ENCODE measurements around the gene ZNF439. TPM values are rescaled to one million over a fixed set of nuclear protein-coding genes. Genes with fewer than 3 reads are reported as not detected.
"Not testable (repeated sequence)": the region's sequence is repeated elsewhere in the genome, so short reads cannot be mapped to it uniquely, and the experiment has no call there.

The ZNF439 gene
- polyA plus RNA-seq, 1 donor (not counting 4 experiments of a cell fraction or from before 2014, with no cell fraction given), result 0.71 TPM

DNA sequence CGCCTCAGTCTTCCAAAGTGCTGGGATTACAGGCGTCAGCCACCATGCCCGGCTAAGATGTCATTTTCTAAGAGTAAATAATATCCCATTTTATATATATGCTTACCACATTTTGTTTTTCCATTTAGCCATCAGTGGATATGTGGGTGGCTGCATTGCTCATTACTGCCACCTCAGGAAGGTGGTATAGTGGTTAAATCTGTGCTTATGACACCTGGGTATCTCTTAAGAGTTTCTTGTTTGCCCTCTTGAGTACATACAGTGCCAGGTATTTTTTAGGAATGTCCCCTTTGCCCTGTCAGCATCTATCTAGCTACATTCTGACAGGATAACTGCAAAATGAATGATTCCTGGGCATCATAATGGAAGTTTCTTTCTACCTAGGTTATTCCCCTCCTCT, 53.7 kb downstream of the ZNF439 start:
- no peak for FAIRE-seq

DNA sequence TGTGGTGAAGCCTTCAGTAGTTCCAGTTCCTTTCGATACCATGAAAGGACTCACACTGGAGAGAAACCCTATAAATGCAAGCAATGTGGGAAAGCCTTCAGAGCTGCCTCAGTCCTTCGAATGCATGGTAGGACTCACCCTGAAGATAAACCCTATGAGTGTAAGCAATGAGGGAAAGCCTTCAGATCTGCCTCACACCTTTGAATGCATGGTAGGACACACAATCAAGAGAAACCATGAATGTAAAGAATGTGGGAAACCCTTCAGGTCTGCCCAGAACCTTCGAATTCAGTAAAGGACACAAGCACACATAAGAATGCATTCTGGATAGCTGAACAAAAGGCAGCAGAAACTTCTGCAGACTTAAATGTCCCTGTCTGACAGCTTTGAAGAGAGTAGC, 57.4 kb downstream of the ZNF439 start:
- peaks cover 6% of the 10 kb centered on the region for H3K9me3 ChIP-seq (ENCODE audit: control insufficient read depth, low read depth, low read length)
- no peaks in the 10 kb centered on the region for H3K4me1 ChIP-seq (ENCODE audit: control insufficient read depth, extremely low read depth, insufficient read depth, low read length)
- no peaks in the 10 kb centered on the region for H3K79me2 ChIP-seq (ENCODE audit: control insufficient read depth, insufficient read depth, low read length)
- no peaks in the 10 kb centered on the region for H3K27me3 ChIP-seq (ENCODE audit: control insufficient read depth, extremely low read depth, insufficient read depth, low read length)
- no peaks in the 10 kb centered on the region for H4K20me1 ChIP-seq (ENCODE audit: control insufficient read depth, extremely low read depth, insufficient read depth, low read length)
- no peak for DNase-seq (ENCODE audit: low read depth, low spot score)
- FAIRE-seq, result no peak
- dilution Hi-C loops (cut with MboI; ENCODE audit: extremely low pct_ligation_motif_present, low sequenced_read_pairs), result no loop called here
- peaks cover 0 to 3% of the 10 kb centered on the region in 2 experiments for H3K36me3 ChIP-seq (ENCODE audit: control insufficient read depth in 2 of 2, extremely low read depth in 1 of 2, insufficient read depth in 2 of 2, low read length in 2 of 2)
- H3K9me1 ChIP-seq (ENCODE audit: control insufficient read depth, extremely low read depth, insufficient read depth, low read length), result no peaks in the 10 kb centered on the region
- H3K27ac ChIP-seq (ENCODE audit: control insufficient read depth, insufficient read depth, low read length), result no peak overlapping the region
- no peak for TF ChIP-seq CTCF (optimal IDR thresholded peaks at IDR 0.05 in 1 of 3, IDR thresholded peaks at IDR 0.05 in 1 of 3, conservative IDR thresholded peaks at IDR 0.05 in 1 of 3; ENCODE audit: extremely low read depth in 1 of 3, insufficient read depth in 2 of 3, low read length in 3 of 3)
- TF ChIP-seq EZH2 (IDR thresholded peaks at IDR 0.05; ENCODE audit: low read length), result no peak
- H2AFZ ChIP-seq (ENCODE audit: control insufficient read depth, low read length), result no peak overlapping the region
- no peak overlapping the region for H3K4me2 ChIP-seq (ENCODE audit: control insufficient read depth, extremely low read depth, insufficient read depth, low read depth, low read length)
- H3K4me3 ChIP-seq (ENCODE audit: control insufficient read depth in 2 of 3, extremely low read depth in 1 of 3, insufficient read depth in 2 of 3, low read depth in 1 of 3, low read length in 3 of 3), result no peak overlapping the region
- no peak overlapping the region for H3K9ac ChIP-seq (ENCODE audit: control insufficient read depth, extremely low read depth, insufficient read depth, low read length)

More for the DNA sequence above, 53.7 kb downstream of the ZNF439 start:
- peaks cover 0 to 3% of the 10 kb centered on the region in 2 experiments for H3K36me3 ChIP-seq (ENCODE audit: control insufficient read depth in 2 of 2, extremely low read depth in 1 of 2, insufficient read depth in 2 of 2, low read length in 2 of 2)
- H3K4me2 ChIP-seq (ENCODE audit: control insufficient read depth, extremely low read depth, insufficient read depth, low read depth, low read length), result no peak overlapping the region
- peaks cover 6% of the 10 kb centered on the region for H3K9me3 ChIP-seq (ENCODE audit: control insufficient read depth, low read depth, low read length)
- dilution Hi-C loops (cut with MboI; ENCODE audit: extremely low pct_ligation_motif_present, low sequenced_read_pairs), result no loop called here
- H3K4me3 ChIP-seq (ENCODE audit: control insufficient read depth in 2 of 3, extremely low read depth in 1 of 3, insufficient read depth in 2 of 3, low read depth in 1 of 3, low read length in 3 of 3), result no peak overlapping the region
- no peak for DNase-seq (ENCODE audit: low read depth, low spot score)
- no peaks in the 10 kb centered on the region for H3K27me3 ChIP-seq (ENCODE audit: control insufficient read depth, extremely low read depth, insufficient read depth, low read length)
- H2AFZ ChIP-seq (ENCODE audit: control insufficient read depth, low read length), result no peak overlapping the region
- H3K9ac ChIP-seq (ENCODE audit: control insufficient read depth, extremely low read depth, insufficient read depth, low read length), result no peak overlapping the region
- H3K4me1 ChIP-seq (ENCODE audit: control insufficient read depth, extremely low read depth, insufficient read depth, low read length), result no peaks in the 10 kb centered on the region
- no peaks in the 10 kb centered on the region for H4K20me1 ChIP-seq (ENCODE audit: control insufficient read depth, extremely low read depth, insufficient read depth, low read length)
- no peak for TF ChIP-seq EZH2 (IDR thresholded peaks at IDR 0.05; ENCODE audit: low read length)
- no peak for TF ChIP-seq CTCF (optimal IDR thresholded peaks at IDR 0.05 in 1 of 3, IDR thresholded peaks at IDR 0.05 in 1 of 3, conservative IDR thresholded peaks at IDR 0.05 in 1 of 3; ENCODE audit: extremely low read depth in 1 of 3, insufficient read depth in 2 of 3, low read length in 3 of 3)
- H3K27ac ChIP-seq (ENCODE audit: control insufficient read depth, insufficient read depth, low read length), result no peak overlapping the region
- H3K9me1 ChIP-seq (ENCODE audit: control insufficient read depth, extremely low read depth, insufficient read depth, low read length), result no peaks in the 10 kb centered on the region
- H3K79me2 ChIP-seq (ENCODE audit: control insufficient read depth, insufficient read depth, low read length), result no peaks in the 10 kb centered on the region

GRCh38 chr19:11911937-11912336, 63.4 kb downstream of the ZNF439 start:
- H3K27ac ChIP-seq (ENCODE audit: control insufficient read depth, insufficient read depth, low read length); DNase-seq (ENCODE audit: low read depth, low spot score); H3K9me1 ChIP-seq (ENCODE audit: control insufficient read depth, extremely low read depth, insufficient read depth, low read length); H3K79me2 ChIP-seq (ENCODE audit: control insufficient read depth, insufficient read depth, low read length); H2AFZ ChIP-seq (ENCODE audit: control insufficient read depth, low read length); FAIRE-seq; H4K20me1 ChIP-seq (ENCODE audit: control insufficient read depth, extremely low read depth, insufficient read depth, low read length); H3K4me2 ChIP-seq (ENCODE audit: control insufficient read depth, extremely low read depth, insufficient read depth, low read depth, low read length); H3K27me3 ChIP-seq (ENCODE audit: control insufficient read depth, extremely low read depth, insufficient read depth, low read length); H3K9ac ChIP-seq (ENCODE audit: control insufficient read depth, extremely low read depth, insufficient read depth, low read length); H3K36me3 ChIP-seq (ENCODE audit: control insufficient read depth in 2 of 2, extremely low read depth in 1 of 2, insufficient read depth in 2 of 2, low read length in 2 of 2); H3K4me1 ChIP-seq (ENCODE audit: control insufficient read depth, extremely low read depth, insufficient read depth, low read length); H3K4me3 ChIP-seq (ENCODE audit: control insufficient read depth in 2 of 3, extremely low read depth in 1 of 3, insufficient read depth in 2 of 3, low read depth in 1 of 3, low read length in 3 of 3); H3K9me3 ChIP-seq (ENCODE audit: control insufficient read depth, low read depth, low read length); dilution Hi-C loops (cut with MboI; ENCODE audit: extremely low pct_ligation_motif_present, low sequenced_read_pairs): not testable (repeated sequence)

GRCh38 chr19:11914417-11915051, 66.0 kb downstream of the ZNF439 start:
- H3K79me2 ChIP-seq (ENCODE audit: control insufficient read depth, insufficient read depth, low read length); H3K4me1 ChIP-seq (ENCODE audit: control insufficient read depth, extremely low read depth, insufficient read depth, low read length); H3K9me1 ChIP-seq (ENCODE audit: control insufficient read depth, extremely low read depth, insufficient read depth, low read length); H3K36me3 ChIP-seq (ENCODE audit: control insufficient read depth in 2 of 2, extremely low read depth in 1 of 2, insufficient read depth in 2 of 2, low read length in 2 of 2); H3K27me3 ChIP-seq (ENCODE audit: control insufficient read depth, extremely low read depth, insufficient read depth, low read length); dilution Hi-C loops (cut with MboI; ENCODE audit: extremely low pct_ligation_motif_present, low sequenced_read_pairs); DNase-seq (ENCODE audit: low read depth, low spot score); FAIRE-seq; H3K4me3 ChIP-seq (ENCODE audit: control insufficient read depth in 2 of 3, extremely low read depth in 1 of 3, insufficient read depth in 2 of 3, low read depth in 1 of 3, low read length in 3 of 3); H3K27ac ChIP-seq (ENCODE audit: control insufficient read depth, insufficient read depth, low read length); H4K20me1 ChIP-seq (ENCODE audit: control insufficient read depth, extremely low read depth, insufficient read depth, low read length); H3K9me3 ChIP-seq (ENCODE audit: control insufficient read depth, low read depth, low read length); H2AFZ ChIP-seq (ENCODE audit: control insufficient read depth, low read length); H3K9ac ChIP-seq (ENCODE audit: control insufficient read depth, extremely low read depth, insufficient read depth, low read length); H3K4me2 ChIP-seq (ENCODE audit: control insufficient read depth, extremely low read depth, insufficient read depth, low read depth, low read length): not testable (repeated sequence)

Measured in keratinocyte (primary cell).